GM12864 (cell line): Measurements from ENCODE around the gene GPX1.

Experiments
- DNase-seq: peaks from one replicate; pipeline ENCODE4 v3.0.0-alpha.2; 2011; ENCODE audit warnings: low read depth
- H3K4me3 ChIP-seq: 2 replicates; pipeline ENCODE4 v1.5.1; 2011; ENCODE audit warnings: mild to moderate bottlenecking, low read depth, low read length, control low read depth
- TF ChIP-seq, protein P1 (sequence below): IDR thresholded peaks from 2 replicates; pipeline ENCODE4 v1.5.1; 2011; ENCODE audit warnings: low read depth, mild to moderate bottlenecking, moderate library complexity, low read length, control low read depth, inconsistent platforms; ENCODE audit errors: missing control alignments

The GPX1 gene

DNA sequence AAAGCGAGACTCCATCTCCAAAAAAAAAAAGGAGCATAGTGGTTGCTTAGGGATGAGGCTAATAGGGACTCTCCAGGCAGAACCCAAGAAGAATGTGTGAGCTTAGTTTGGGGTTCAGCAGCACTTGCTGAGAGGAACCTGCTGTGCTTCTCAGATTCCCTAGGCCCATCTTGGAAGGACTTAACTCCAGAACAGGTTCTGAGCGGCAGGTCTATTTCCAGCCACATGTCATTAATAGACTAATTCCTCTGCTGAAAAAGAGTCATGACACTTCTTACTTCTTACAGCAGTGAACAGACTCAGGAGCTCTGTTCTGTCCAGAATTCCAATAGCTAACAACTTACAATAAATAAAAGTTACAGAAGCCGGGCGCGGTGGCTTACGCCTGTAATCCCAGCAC lies 31.1 kb upstream of the GPX1 start:
- DNase-seq, result no peak
- H3K4me3 ChIP-seq, result no peak overlapping the region
- TF ChIP-seq, protein P1, sequence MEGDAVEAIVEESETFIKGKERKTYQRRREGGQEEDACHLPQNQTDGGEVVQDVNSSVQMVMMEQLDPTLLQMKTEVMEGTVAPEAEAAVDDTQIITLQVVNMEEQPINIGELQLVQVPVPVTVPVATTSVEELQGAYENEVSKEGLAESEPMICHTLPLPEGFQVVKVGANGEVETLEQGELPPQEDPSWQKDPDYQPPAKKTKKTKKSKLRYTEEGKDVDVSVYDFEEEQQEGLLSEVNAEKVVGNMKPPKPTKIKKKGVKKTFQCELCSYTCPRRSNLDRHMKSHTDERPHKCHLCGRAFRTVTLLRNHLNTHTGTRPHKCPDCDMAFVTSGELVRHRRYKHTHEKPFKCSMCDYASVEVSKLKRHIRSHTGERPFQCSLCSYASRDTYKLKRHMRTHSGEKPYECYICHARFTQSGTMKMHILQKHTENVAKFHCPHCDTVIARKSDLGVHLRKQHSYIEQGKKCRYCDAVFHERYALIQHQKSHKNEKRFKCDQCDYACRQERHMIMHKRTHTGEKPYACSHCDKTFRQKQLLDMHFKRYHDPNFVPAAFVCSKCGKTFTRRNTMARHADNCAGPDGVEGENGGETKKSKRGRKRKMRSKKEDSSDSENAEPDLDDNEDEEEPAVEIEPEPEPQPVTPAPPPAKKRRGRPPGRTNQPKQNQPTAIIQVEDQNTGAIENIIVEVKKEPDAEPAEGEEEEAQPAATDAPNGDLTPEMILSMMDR, result no peak

GRCh38 chr3:49388289-49388820 lies 30.2 kb upstream of the GPX1 start:
- no peak overlapping the region for H3K4me3 ChIP-seq
- DNase-seq, result no peak
- TF ChIP-seq, protein P1, result no peak

GRCh38 chr3:49387721-49388120 lies 29.6 kb upstream of the GPX1 start:
- TF ChIP-seq, protein P1, result no peak
- DNase-seq, result no peak
- no peak overlapping the region for H3K4me3 ChIP-seq

- no peak for DNase-seq
- no peak overlapping the region; the same call in 1 of the 2 replicates for H3K4me3 ChIP-seq
- TF ChIP-seq, protein P1, result no peak
These were observed 28.1 kb upstream of the GPX1 start for GRCh38 chr3:49386056-49386756.

- H3K4me3 ChIP-seq, result no peak overlapping the region
- no peak for DNase-seq
- TF ChIP-seq, protein P1, result no peak
These were observed 27.5 kb upstream of the GPX1 start for GRCh38 chr3:49385617-49386016.

DNA sequence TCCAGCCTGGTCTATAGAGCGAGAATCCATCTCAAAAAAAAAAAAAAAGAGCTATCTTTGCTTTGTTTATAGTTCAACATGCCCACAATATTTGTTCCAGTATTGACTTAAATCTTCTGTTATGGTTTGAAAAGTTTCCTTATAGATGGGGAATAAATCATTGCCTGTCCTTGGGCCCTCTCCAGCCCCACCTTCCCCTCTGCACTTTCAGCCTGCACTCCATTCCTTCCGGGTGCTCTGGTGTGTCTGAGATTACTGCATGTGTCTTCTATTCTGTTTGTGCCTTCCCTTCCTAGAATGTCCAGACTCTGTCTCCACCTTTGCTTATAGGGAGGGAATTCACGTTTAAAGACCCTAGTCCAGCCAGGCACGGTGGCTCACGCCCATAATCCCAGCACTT lies 25.2 kb upstream of the GPX1 start:
- no peak overlapping the region for H3K4me3 ChIP-seq
- DNase-seq, result no peak
- TF ChIP-seq, protein P1, result no peak
